SK-N-MC (cell line): ENCODE data around the gene B4GALNT2.

ENCODE experiments used
- EZH2 ChIP-seq: fragments of 200-600 bp; sonication (generic); IDR thresholded peaks from one replicate; pipeline ENCODE4 v1.6.1; 2017; ENCODE audit warnings: antibody characterized with exemption
- FOXP2 ChIP-seq: optimal IDR thresholded peaks from 2 replicates; pipeline ENCODE3; 2011; ENCODE audit warnings: mild to moderate bottlenecking, moderate library complexity; ENCODE audit not compliant: insufficient read depth; ENCODE audit errors: extremely low read length, control extremely low read depth
- POLR2AphosphoS5 ChIP-seq: IDR thresholded peaks from 2 replicates; pipeline ENCODE4 v1.6.1; 2012; ENCODE audit warnings: mild to moderate bottlenecking, low read depth, low read length, borderline replicate concordance

DNA sequence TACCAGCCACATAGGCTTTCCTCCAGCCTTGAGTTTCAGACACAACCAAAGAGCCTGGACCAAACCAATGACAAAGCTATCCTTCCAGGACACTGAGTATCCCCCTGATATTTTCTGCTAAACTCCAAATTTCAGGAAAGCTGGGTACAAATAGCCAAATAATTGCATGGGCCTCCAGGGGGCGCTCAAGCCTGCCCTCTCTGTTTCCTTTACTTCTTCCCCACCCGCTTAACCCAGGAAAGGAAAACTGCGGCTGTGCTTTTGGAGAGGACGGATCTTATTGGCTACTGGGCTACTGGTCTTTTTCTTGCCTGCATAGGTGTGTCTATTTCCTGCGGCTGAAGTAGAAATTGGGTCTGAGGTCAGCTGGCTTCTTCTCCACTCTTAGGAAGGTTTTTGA lies 47.7 kb downstream of the B4GALNT2 start:
- TF ChIP-seq POLR2AphosphoS5 (no peak), EZH2 (no peak), FOXP2 (no peak)
